ENCODE data around the gene BCAS3.

GRCh38 chr17:61390479-61390791 is 712.8 kb downstream of the BCAS3 start:
- TF ChIP-seq POLR2A (IDR thresholded peaks at IDR 0.05; ENCODE audit: low read length) (no peak), GATA1 (IDR thresholded peaks at IDR 0.05; ENCODE audit: low read depth, low read length) (no peak)

Measured in erythroblast (primary cell).